Thyroid gland (tissue), 4 donors: ENCODE measurements around the gene SMIM15.

Experiments
- CTCF ChIP-seq, 6 experiments: fragments of 200-600 bp in 3 of 6; fragments of 450-650 bp in 3 of 6; sonication (generic) in 3 of 6; IDR thresholded peaks; one replicate each; pipeline ENCODE4 v1.5.1; 2016 to 2019; ENCODE audit warnings: antibody characterized with exemption in 6 of 6, mild to moderate bottlenecking in 2 of 6, inconsistent platforms in 1 of 6, moderate library complexity in 1 of 6
- POLR2A ChIP-seq, 2 donors: fragments of 450-650 bp; IDR thresholded peaks; one replicate each; pipeline ENCODE4 v1.6.1; 2017; ENCODE audit warnings: antibody characterized with exemption in 2 of 2, mild to moderate bottlenecking in 2 of 2, moderate library complexity in 1 of 2

GRCh38 chr5:61137835-61138234 is 24.4 kb downstream of the SMIM15 start:
- TF ChIP-seq CTCF (IDR thresholded peaks at IDR 0.05) (no peak), POLR2A (IDR thresholded peaks at IDR 0.05) (no peak)
